ENCODE results near the gene OTP.

Gene OTP

DNA sequence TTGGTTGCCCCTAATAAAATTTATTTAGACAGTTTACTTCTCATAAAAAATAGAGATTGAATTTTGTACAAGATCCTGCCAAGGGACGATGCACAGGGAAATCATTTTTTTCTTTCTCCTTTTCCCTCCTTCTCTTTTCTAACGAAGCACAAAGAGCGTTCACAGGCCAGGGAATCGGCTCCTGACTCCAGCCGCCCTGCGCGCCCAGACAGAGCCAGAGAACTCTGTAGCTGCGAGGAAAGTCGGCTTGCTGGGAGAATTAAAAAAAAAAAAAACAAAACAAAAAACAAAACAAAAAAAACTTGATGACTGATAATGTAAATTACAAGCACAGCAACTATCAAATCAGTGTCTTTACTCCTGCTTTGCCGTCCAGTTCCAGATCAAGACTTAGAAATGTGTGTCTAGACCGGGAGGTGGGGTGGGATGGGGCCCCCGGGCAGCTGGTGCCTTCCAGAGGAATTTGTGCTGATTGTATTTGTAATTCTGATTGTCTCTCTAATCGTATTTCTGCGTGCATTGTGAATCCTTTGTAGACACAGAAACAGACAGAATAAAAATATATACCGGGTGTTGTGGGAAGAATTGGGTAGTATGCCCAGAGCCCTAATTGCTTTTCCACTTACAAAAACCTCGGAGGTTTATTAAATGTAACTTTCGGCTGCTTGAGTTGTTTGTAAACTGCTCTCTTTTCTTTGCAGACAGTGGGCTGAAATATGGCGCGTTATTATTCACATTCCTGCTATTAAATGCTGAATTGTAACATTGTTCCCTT is 3.6 kb upstream of the OTP start:
- Histone ChIP-seq H3K4me2 (ENCODE audit: low read length) (no peak overlapping the region), H2AFZ (ENCODE audit: low read depth, low read length) (0 out of 2 replicates have a peak overlapping the region, but pooled peaks have one; percentile 39), H4K20me1 (ENCODE audit: insufficient read depth, low read length) (no peaks in the 10 kb centered on the region), H3K4me1 (ENCODE audit: low read length) (no peaks in the 10 kb centered on the region), H3K79me2 (ENCODE audit: low read length) (no peaks in the 10 kb centered on the region), H3K9me3 (ENCODE audit: insufficient read depth, low read length) (no peaks in the 10 kb centered on the region), H3K4me3 (ENCODE audit: low read length) (no peak overlapping the region), H3K27ac (ENCODE audit: low read length) (no peak overlapping the region), H3K27me3 (ENCODE audit: low read depth, low read length) (peaks cover 5% of the 10 kb centered on the region), H3K36me3 (replicated peaks; ENCODE audit: low read depth, low read length) (no peaks in the 10 kb centered on the region), H3K9ac (ENCODE audit: low read length) (no peak overlapping the region)
- TF ChIP-seq EZH2phosphoT487 (IDR thresholded peaks at IDR 0.05; ENCODE audit: low read depth) (no peak), CTCF (IDR thresholded peaks at IDR 0.05; ENCODE audit: low read depth, low read length) (no peak)

GRCh38 chr5:77641397-77641943 is 3.0 kb upstream of the OTP start:
- no peaks in the 10 kb centered on the region for H3K36me3 ChIP-seq (replicated peaks; ENCODE audit: low read depth, low read length)
- H4K20me1 ChIP-seq (ENCODE audit: insufficient read depth, low read length): no peaks in the 10 kb centered on the region
- peaks cover 5% of the 10 kb centered on the region for H3K27me3 ChIP-seq (ENCODE audit: low read depth, low read length)
- H3K4me2 ChIP-seq (ENCODE audit: low read length): no peak overlapping the region
- H3K27ac ChIP-seq (ENCODE audit: low read length): no peak overlapping the region
- no peak overlapping the region for H3K9ac ChIP-seq (ENCODE audit: low read length)
- H2AFZ ChIP-seq (ENCODE audit: low read depth, low read length): no peak overlapping the region
- no peak for TF ChIP-seq EZH2phosphoT487 (IDR thresholded peaks at IDR 0.05; ENCODE audit: low read depth)
- no peak for TF ChIP-seq CTCF (IDR thresholded peaks at IDR 0.05; ENCODE audit: low read depth, low read length)
- no peaks in the 10 kb centered on the region for H3K4me1 ChIP-seq (ENCODE audit: low read length)
- H3K4me3 ChIP-seq (ENCODE audit: low read length): no peak overlapping the region
- H3K9me3 ChIP-seq (ENCODE audit: insufficient read depth, low read length): no peaks in the 10 kb centered on the region
- H3K79me2 ChIP-seq (ENCODE audit: low read length): no peaks in the 10 kb centered on the region

DNA sequence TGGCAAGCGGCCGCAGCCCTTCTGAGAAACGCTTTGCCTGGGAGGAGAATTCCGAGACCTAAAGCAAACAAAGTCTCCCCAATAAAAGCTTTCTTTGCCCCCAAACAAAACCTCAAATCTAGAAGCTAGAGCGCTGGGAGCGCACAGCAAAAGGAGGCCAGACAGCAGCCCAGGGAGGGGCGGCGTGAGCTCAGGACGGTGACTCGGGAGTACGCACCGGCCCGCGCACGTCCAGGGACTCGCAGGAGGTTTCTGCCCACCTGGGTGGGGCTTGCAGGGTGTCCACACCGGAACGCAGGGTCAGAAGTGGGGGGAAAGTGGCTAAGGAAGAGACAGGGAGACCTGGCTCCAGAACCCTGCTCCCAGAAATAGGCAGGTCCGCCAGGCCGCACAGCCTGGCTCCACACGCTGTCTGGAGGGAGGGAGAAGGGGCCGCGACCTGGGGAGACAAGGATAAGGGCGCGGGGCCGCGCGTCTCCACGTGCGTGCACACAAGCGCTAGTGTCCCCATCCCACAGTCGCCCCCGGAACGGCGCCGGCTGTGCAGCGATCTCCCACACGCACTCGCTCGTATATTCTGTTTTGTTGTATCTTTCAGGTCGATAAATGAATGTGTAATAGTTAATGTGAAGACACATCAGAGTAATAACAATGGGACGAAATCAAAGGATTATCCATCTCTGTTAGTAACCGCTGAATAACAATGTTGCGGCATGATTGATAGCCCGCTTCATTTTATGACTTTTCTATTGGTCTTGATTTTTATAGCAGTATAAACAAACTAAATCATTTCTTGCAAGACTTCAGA is 2.3 kb upstream of the OTP start:
- Histone ChIP-seq H3K4me2 (ENCODE audit: low read length) (no peak overlapping the region), H3K9me3 (ENCODE audit: insufficient read depth, low read length) (no peaks in the 10 kb centered on the region), H3K27me3 (ENCODE audit: low read depth, low read length) (peaks cover 5% of the 10 kb centered on the region), H2AFZ (ENCODE audit: low read depth, low read length) (no peak overlapping the region), H3K4me1 (ENCODE audit: low read length) (no peaks in the 10 kb centered on the region), H3K4me3 (ENCODE audit: low read length) (no peak overlapping the region), H3K79me2 (ENCODE audit: low read length) (no peaks in the 10 kb centered on the region), H3K36me3 (replicated peaks; ENCODE audit: low read depth, low read length) (no peaks in the 10 kb centered on the region), H3K27ac (ENCODE audit: low read length) (no peak overlapping the region), H4K20me1 (ENCODE audit: insufficient read depth, low read length) (no peaks in the 10 kb centered on the region), H3K9ac (ENCODE audit: low read length) (no peak overlapping the region)
- TF ChIP-seq CTCF (IDR thresholded peaks at IDR 0.05; ENCODE audit: low read depth, low read length): no peak
- TF ChIP-seq EZH2phosphoT487 (IDR thresholded peaks at IDR 0.05; ENCODE audit: low read depth): no peak

Data from OCI-LY3 (cell line).